Measurements from ENCODE around the gene CRB3.

GRCh38 chr19:6446452-6446851 is 17.6 kb upstream of the CRB3 start:
- TF ChIP-seq CTCF (IDR thresholded peaks at IDR 0.05; ENCODE audit: low read depth, low read length, missing input control) (no peak), SP1 (IDR thresholded peaks at IDR 0.05) (no peak), TAF1 (conservative IDR thresholded peaks at IDR 0.05) (no peak), EGR1 (IDR thresholded peaks at IDR 0.05; ENCODE audit: low read depth in 2 of 2) (no peak), ZBTB33 (IDR thresholded peaks at IDR 0.05) (no peak), MAX (IDR thresholded peaks at IDR 0.05) (no peak), GABPA (IDR thresholded peaks at IDR 0.05 in 1 of 2, conservative IDR thresholded peaks at IDR 0.05 in 1 of 2) (no peak), REST (IDR thresholded peaks at IDR 0.05) (no peak)

All from liver (tissue), 3 donors.